Calu3 (cell line): ENCODE measurements around the gene PCYT2. TPM values are rescaled to one million over a fixed set of nuclear protein-coding genes. Genes with fewer than 3 reads are reported as not detected.

Experiments
- BruUV-seq: library from RNA; stranded (reverse); fragments of 400-500 nt; replicated peaks from 2 replicates; lab custom pipeline; 2021; lab: Mats Ljungman, UMichigan
- CTCF ChIA-PET: fragments of 300-600 bp; sonication (Branson Sonifier 250); formaldehyde crosslinking; loops from one replicate; lab custom pipeline; 2022; ENCODE audit warnings: antibody characterized with exemption; lab: Charles Lee
- DNase-seq: peaks from one replicate; pipeline ENCODE4 v3.0.0; 2022
- H3K27ac Mint-ChIP-seq: one replicate; pipeline ENCODE4 v1.8.0; 2022; ENCODE audit warnings: mixed read lengths; ENCODE audit not compliant: unreplicated experiment
- H3K27me3 Mint-ChIP-seq: one replicate; pipeline ENCODE4 v1.8.0; 2022; ENCODE audit warnings: mixed read lengths; ENCODE audit not compliant: unreplicated experiment
- H3K36me3 Mint-ChIP-seq: one replicate; pipeline ENCODE4 v1.8.0; 2022; ENCODE audit warnings: mild to moderate bottlenecking, moderate library complexity, mixed read lengths; ENCODE audit not compliant: insufficient read depth, unreplicated experiment
- H3K4me1 Mint-ChIP-seq: one replicate; pipeline ENCODE4 v1.8.0; 2022; ENCODE audit warnings: mild to moderate bottlenecking, low read depth, mixed read lengths; ENCODE audit not compliant: unreplicated experiment
- H3K4me3 Mint-ChIP-seq: one replicate; pipeline ENCODE4 v1.8.0; 2022; ENCODE audit warnings: mild to moderate bottlenecking, low read depth, moderate library complexity, mixed read lengths; ENCODE audit not compliant: unreplicated experiment
- H3K9me3 Mint-ChIP-seq: one replicate; pipeline ENCODE4 v1.8.0; 2022; ENCODE audit warnings: low read depth, mixed read lengths; ENCODE audit not compliant: unreplicated experiment
- CTCF ChIP-seq: fragments of 200-600 bp; IDR thresholded peaks from one replicate; pipeline ENCODE4 v1.8.0; 2022; ENCODE audit warnings: antibody characterized with exemption; ENCODE audit not compliant: unreplicated experiment
- intact Hi-C: fragments of 100-400 bp; cut with micrococcal nuclease; formaldehyde crosslinking; loops from one replicate; pipeline ENCODE4 v1.10.0; 2022; ENCODE audit not compliant: unreplicated experiment
- total RNA-seq: library from RNA; stranded (reverse); gene quantifications from 2 replicates; pipeline ENCODE4 v1.2.3, GENCODE V29; 2022

PCYT2 gene
- total RNA-seq, 1 experiment from 2014 or later: 58.4 TPM

GRCh38 chr17:81947189-81947588, 36.0 kb upstream of the PCYT2 start, which contains the start of gene MYADML2:
Gene MYADML2, minus strand, starts transcription at chr17:81947233. Its CDS starts 5,492 bp downstream, at chr17:81941741.
- TF ChIP-seq CTCF: no peak
- intact Hi-C loops: no loop called here
- H3K27ac Mint-ChIP-seq: no peak within 1 kb of the TSS
- H3K4me3 Mint-ChIP-seq: no peak within 1 kb of the TSS
- H3K27me3 Mint-ChIP-seq: peaks cover 20% of the 10 kb centered on the region
- BruUV-seq: no TSS peak
- no peaks in the 10 kb centered on the region for H3K9me3 Mint-ChIP-seq
- DNase-seq: no peak
- H3K36me3 Mint-ChIP-seq: no peaks in the 10 kb centered on the region
- CTCF ChIA-PET: no interaction called here
- no peaks in the 10 kb centered on the region for H3K4me1 Mint-ChIP-seq

GRCh38 chr17:81944858-81945257, 33.7 kb upstream of the PCYT2 start:
- Mint-ChIP-seq H3K9me3 (no peaks in the 10 kb centered on the region), H3K27ac (no peak overlapping the region), H3K4me3 (no peak overlapping the region), H3K36me3 (no peaks in the 10 kb centered on the region), H3K27me3 (no peaks in the 10 kb centered on the region), H3K4me1 (no peaks in the 10 kb centered on the region)
- intact Hi-C loops: no loop called here
- TF ChIP-seq CTCF: no peak
- no TSS peak for BruUV-seq
- CTCF ChIA-PET: interaction anchor here (0.7 to 0.9 kb wide), 2 partner anchors 9 to 15 kb away, joined by 3 to 4 read pairs; no protein-coding TSS in a partner anchor
- no peak for DNase-seq

GRCh38 chr17:81942167-81942553, 31.0 kb upstream of the PCYT2 start:
- no peak overlapping the region for H3K27ac Mint-ChIP-seq
- intact Hi-C loops: no loop called here
- CTCF ChIA-PET: no interaction called here
- H3K4me3 Mint-ChIP-seq: no peak overlapping the region
- peaks cover 7% of the 10 kb centered on the region for H3K4me1 Mint-ChIP-seq
- peaks cover 12% of the 10 kb centered on the region for H3K36me3 Mint-ChIP-seq
- no peaks in the 10 kb centered on the region for H3K27me3 Mint-ChIP-seq
- no peaks in the 10 kb centered on the region for H3K9me3 Mint-ChIP-seq
- no peak for DNase-seq
- no TSS peak for BruUV-seq
- TF ChIP-seq CTCF: no peak

- TF ChIP-seq CTCF: no peak
- Mint-ChIP-seq H3K27me3 (no peaks in the 10 kb centered on the region), H3K9me3 (no peaks in the 10 kb centered on the region), H3K4me3 (no peak overlapping the region), H3K4me1 (peaks cover 7% of the 10 kb centered on the region), H3K36me3 (peaks cover 18% of the 10 kb centered on the region), H3K27ac (no peak overlapping the region)
- no peak for DNase-seq
- CTCF ChIA-PET: no interaction called here
- no TSS peak for BruUV-seq
- intact Hi-C loops: no loop called here
Observed at GRCh38 chr17:81941484-81942166, 30.4 kb upstream of the PCYT2 start.
